HG03521 (cell line): ENCODE measurements around the gene CCNA2.
A peak's percentile ranks its signal among the peaks of the same experiment; 100 is the strongest.

Experiments
- ATAC-seq: cut with Tn5 transposase; IDR thresholded peaks from one replicate; pipeline ENCODE4 v1.9.1; 2021; ENCODE audit warnings: mild to moderate bottlenecking, moderate library complexity; ENCODE audit not compliant: unreplicated experiment

The CCNA2 gene

DNA sequence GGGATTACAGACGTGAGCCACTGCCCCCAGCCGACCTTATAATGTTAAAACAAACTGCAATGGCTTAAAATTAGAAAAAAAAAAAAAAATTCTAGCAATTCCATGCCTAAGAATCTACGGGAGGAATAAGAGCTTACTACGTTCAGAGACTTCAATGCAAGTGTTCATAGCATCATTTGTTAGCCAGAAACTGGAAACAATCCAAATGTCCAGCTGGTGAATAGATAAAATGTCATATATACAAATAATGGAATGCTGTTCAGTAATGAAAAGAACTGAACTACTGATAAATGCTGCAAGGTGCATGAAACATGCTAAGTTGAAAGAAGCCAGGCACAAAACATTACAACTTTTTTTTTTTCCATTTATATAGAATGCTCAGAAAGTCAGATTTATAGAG lies 17.3 kb downstream of the CCNA2 start:
- ATAC-seq, result no peak

- no peak for ATAC-seq
Measured at GRCh38 chr4:121801715-121802075, 22.0 kb downstream of the CCNA2 start.

GRCh38 chr4:121800961-121801714 lies 22.5 kb downstream of the CCNA2 start, which contains the start of gene EXOSC9:
Gene EXOSC9 (plus strand): TSS chr4:121801323. CDS start chr4:121801425, 102 bp downstream.
- ATAC-seq, result peak; percentile 78

GRCh38 chr4:121800638-121800960 lies 23.1 kb downstream of the CCNA2 start:
- ATAC-seq, result peak; percentile 22

DNA sequence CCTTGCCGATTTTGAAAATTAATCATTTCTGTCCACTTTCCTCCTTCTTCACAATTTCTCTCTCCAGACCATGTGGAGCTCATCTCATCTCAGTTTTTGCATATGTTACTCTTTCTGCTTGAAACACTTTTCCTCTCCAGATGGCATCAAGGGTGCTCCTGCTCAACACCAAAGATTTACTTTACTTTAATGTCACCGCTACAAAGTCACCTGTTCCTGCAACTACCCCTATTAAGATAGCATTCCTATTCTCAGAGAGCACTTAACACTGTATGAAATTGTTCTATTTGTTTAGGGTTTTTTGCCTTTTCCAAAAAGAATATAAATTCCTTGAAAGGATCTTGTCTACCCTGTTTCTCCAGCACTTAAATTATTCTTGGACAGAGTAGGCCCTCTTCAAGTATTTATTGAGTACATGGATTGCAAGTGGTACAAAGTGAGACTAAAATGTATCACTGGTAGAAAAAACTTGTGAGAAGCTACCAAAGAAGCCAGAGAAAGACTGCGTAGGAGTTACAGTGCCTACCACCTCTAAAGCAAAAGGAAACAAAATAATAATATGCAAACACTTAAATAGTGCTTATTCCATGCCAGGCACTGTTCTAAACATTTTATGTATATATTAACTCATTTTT lies 23.7 kb downstream of the CCNA2 start:
- no peak for ATAC-seq

DNA sequence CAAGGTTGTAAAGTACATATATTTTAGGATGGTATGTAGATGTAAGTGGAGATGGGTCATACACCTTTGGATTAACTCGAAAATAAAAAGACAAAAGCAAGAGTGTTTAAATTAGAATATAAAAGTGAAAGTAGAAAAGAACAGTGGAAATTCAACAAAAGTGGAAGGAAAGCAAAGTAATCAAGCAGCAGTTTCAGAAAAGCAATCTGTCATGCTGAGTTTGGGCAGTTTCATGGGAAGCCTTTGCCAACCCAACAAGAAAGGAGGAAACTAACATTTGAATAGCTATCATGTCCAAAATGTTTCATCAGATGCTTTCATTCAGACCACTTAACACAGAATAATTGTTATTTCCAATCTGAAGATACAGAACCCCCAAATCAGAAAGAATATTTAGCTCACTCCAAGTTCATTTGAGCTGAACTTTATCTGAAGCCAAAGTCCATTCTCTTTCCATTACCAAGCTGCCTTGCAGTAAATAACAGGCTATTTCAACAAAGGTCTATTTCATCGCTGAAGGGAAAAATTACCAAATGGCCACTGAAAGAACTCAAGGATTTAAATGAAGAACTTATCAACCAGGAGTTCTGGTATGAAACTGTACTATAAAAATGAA lies 24.4 kb downstream of the CCNA2 start:
- no peak for ATAC-seq

GRCh38 chr4:121796283-121796682 lies 27.4 kb downstream of the CCNA2 start:
- ATAC-seq, result no peak

DNA sequence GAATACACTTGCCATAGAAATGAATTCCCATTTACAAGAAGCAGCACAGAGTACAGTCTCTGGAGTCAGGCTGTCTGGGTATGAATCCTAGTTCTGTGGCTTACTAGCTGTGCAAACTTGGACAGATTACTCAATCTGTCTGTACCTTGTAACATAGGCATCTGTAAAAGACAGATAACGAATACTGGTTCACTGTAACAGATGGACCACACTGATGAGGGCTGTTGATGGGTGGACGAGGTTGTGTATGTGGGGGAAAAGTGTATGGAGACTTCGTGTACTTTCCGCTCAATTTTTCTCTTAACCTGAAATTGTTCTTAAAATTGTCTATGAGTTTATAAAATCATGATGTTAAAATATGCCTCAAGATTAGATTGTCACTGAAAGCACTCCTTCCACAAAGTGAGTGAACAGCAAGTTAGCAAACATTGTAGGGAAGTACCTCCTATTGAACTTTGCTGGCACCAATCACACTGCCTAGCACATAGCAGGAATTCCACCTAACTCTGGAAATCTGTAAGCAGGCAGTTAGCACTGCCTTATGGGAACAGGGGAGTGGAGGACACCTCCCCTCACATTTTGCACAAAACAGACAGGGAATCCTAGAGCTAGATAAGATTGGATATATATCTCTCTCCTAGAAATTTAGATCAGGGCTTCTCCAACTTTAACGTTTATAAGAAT lies 29.0 kb downstream of the CCNA2 start:
- no peak for ATAC-seq

GRCh38 chr4:121792966-121793365 lies 30.7 kb downstream of the CCNA2 start:
- no peak for ATAC-seq

DNA sequence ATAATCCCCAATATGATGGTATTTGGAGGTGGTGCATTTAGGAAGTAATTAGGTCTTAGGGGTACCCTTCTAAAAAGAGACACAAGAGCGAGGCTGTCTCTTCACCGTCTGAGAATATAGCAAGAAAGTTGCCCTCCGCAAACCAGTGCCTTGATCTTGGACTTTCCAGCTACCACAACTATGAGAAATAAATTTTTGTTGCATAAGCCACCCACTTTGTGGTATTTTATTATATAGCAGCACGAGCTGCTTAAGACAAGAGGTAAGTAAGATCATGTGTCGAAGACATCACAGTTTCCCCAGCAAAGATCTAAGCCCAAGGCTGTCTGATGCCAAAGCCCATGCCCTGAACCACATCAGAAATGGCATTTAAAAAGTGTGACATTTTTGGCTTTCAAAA lies 32.2 kb downstream of the CCNA2 start:
- no peak for ATAC-seq

DNA sequence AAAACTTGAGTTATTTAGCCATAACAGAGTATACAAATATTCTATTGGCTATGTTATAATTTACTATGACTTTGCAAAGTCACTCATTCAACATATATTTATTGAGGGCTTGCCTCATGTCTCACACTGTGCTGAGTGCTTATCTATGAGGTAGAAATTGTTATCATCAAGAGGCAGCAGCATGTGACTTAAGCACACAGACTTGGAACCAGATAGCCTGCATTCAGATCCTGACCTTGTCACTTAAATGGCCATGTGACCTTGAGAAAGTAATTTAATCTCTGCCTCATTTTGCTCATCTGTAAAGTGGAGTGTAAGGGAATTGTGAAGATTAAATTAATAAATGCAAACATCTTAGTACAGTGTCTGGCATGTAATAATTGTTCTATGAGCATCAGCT lies 32.7 kb downstream of the CCNA2 start:
- no peak for ATAC-seq

DNA sequence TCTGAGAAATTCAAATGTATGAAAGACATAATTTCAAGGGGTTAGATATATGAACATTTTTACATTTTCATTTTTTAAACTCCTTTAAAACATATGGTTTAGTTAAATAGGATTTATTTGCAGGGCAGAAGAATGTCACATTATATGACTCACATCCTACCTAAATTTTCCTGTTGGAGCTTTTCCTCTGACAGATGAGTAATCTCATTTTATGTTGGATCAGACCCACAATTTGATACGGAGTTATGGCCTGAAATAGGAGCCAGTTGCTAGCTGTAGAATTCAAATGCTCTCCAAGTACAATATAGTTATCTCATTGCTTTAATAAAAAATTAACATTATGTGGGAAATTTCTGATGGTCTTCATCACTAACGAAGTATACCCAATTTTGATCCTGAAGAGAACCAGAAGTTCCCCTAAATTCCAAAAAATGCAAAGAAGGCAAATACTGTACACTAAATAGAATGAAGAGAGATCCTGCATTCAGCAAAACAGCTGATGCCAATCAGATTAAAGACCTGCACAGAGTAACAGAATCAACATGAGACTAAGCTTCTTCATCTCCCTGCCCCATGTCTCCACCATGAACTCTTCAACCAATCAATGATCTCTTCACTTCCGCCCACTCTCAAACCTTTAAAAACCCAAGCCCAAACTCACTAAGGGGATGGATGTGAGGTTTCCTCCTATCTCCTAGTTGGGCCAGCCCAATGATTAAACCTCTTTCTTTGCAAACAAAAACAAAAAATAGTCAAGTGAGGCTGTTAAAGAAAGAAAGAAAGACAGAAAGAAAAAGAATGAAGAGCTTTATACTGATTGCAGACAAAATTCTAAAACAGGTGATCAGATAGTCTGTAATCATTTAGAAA lies 33.5 kb downstream of the CCNA2 start:
- no peak for ATAC-seq

DNA sequence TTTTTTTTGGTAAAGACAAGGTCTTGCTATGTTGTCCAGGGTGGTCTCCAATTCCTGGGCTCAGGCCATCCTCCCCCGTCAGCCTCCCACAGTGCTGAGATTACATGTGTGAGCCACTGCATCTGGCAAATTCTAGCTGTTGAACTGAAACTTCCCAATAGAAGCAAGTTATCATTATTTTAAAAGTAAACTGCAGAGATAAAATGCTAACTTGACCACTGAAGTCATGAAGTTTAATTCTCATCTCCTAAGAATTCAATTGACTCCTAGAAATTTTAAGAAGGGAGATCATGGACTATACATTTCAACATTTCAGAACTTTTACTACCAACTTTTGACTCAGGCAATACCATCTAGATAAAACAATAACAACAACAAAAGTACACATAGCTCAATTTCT lies 34.2 kb downstream of the CCNA2 start:
- ATAC-seq, result no peak

GRCh38 chr4:121788896-121789295 lies 34.8 kb downstream of the CCNA2 start:
- ATAC-seq, result peak; percentile 79

DNA sequence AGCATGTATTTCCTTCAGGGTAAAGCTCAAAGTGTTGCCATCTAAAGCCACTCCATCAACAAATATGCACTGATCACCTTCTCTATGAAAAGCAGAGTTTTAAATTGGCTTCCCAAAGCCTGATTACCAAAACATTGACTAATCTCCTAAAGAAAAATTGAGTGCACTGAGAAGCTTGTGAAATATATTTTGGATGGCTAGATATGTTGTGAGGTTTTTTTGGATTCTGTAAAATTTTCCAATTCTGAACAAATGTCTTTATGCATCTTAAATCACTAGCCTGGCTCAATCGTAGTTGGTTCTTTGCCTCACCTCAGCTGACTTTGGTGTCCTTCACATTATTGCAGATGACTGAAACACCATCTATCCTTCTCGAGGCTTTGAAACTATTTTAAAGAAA lies 37.5 kb downstream of the CCNA2 start:
- ATAC-seq, result no peak

DNA sequence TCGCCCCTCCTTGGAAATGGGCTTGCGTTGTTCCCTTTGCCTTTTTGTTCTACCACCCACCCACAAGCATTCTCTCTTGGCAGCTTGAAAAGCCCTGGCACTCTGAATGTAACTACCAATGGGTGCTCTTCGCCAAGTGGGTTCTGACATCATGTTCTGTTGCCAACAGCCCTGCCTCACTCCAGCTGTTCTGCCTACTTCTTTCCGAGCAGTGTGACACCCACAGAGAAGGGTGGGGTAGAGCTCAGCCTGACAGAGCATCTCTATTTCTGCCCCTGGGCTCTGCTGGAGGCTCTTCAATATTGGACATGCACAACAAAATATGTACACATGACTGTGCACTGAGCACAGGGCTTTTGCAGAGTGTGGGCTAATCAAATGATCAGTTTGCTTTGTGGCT lies 38.2 kb downstream of the CCNA2 start:
- no peak for ATAC-seq

DNA sequence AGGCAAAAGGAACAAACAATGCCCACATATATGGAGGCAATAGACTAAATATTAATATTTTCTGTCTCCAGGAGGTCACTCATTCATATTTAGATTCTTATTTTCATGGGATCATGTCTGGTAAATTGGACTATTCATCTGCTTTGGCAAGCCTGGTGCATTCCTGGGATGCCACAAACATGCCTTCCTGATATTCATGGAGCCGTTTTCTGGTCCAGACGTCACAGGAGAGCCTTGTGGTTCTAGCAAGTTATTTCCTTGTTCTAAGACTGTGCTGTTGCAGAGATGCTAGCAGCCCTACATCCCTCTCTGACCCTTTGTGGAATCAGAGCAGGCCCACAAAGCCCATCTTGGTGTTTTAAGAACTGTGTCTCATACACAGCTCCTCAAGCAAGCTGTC lies 38.7 kb downstream of the CCNA2 start:
- ATAC-seq, result no peak

DNA sequence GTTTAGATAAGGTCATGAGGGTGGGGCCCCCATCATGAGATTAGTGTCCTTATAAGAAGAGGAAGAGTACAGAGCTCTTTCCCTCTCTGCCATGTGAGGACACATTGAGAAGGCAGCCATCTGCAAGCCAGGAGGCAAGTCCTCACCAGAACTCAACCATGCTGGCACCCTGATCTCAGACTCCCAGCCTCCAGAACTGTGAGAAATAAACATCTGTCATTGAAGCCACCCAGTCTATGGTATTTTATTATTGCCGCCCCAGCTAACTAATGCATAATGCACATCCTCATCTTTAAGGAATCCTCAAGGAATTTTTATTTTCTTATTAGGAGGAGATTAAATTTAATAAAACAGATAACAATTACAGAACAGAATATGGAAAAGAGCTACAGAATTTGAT lies 39.3 kb downstream of the CCNA2 start:
- no peak for ATAC-seq

DNA sequence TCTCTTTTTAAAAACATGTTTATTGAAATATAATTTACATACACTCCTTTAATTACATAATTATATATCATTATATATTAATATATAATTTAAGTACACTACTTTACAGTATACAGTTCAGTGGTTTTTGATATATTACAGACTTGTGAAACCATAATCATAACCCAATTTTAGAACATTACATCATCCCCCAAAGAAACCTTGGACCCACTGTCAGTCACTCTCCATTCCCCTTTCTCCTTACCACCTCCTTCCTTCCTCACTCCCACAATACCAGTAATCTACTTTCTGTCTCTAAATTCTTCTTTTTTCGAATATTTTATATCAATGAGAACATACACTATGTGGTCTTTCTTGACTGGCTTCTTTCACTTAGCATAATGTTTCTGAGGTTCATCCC lies 40.5 kb downstream of the CCNA2 start:
- no peak for ATAC-seq

GRCh38 chr4:121778991-121779628 lies 44.6 kb downstream of the CCNA2 start:
- no peak for ATAC-seq
